Mucosa of stomach (tissue), 1 donor: Measurements from ENCODE around the gene CDC26.

Source experiments
- H3K27me3 ChIP-seq: one replicate; pipeline ENCODE4 v1.7.0; 2013; ENCODE audit warnings: mild to moderate bottlenecking, low read length; ENCODE audit not compliant: control insufficient read depth, insufficient read depth
- H3K36me3 ChIP-seq: one replicate; pipeline ENCODE4 v1.7.0; 2013; ENCODE audit warnings: low read length; ENCODE audit not compliant: control insufficient read depth, insufficient read depth
- H3K4me1 ChIP-seq: one replicate; pipeline ENCODE4 v1.7.0; 2013; ENCODE audit warnings: mild to moderate bottlenecking, low read length; ENCODE audit not compliant: control insufficient read depth, insufficient read depth
- H3K4me3 ChIP-seq: one replicate; pipeline ENCODE4 v1.7.0; 2013; ENCODE audit warnings: low read length
- H3K9ac ChIP-seq: one replicate; pipeline ENCODE4 v1.7.0; 2013; ENCODE audit warnings: mild to moderate bottlenecking, low read length, moderate library complexity
- H3K9me3 ChIP-seq: one replicate; pipeline ENCODE4 v1.7.0; 2013; ENCODE audit warnings: mild to moderate bottlenecking, low read length, moderate library complexity; ENCODE audit not compliant: control insufficient read depth
- donor health status: Pancreatic carcinoma.

Gene CDC26

GRCh38 chr9:113228130-113228665, 47.2 kb downstream of the CDC26 start:
- Histone ChIP-seq H3K4me1 (peaks cover 23% of the 10 kb centered on the region), H3K27me3 (no peaks in the 10 kb centered on the region), H3K9me3 (no peaks in the 10 kb centered on the region), H3K4me3 (no peak overlapping the region), H3K36me3 (no peaks in the 10 kb centered on the region), H3K9ac (no peak overlapping the region)

GRCh38 chr9:113227436-113227835, 47.9 kb downstream of the CDC26 start:
- H3K9ac ChIP-seq: no peak overlapping the region
- no peaks in the 10 kb centered on the region for H3K36me3 ChIP-seq
- no peaks in the 10 kb centered on the region for H3K9me3 ChIP-seq
- H3K4me3 ChIP-seq: no peak overlapping the region
- H3K4me1 ChIP-seq: peaks cover 23% of the 10 kb centered on the region
- H3K27me3 ChIP-seq: no peaks in the 10 kb centered on the region

- Histone ChIP-seq H3K27me3 (no peaks in the 10 kb centered on the region), H3K4me3 (no peak overlapping the region), H3K36me3 (no peaks in the 10 kb centered on the region), H3K9me3 (no peaks in the 10 kb centered on the region), H3K9ac (no peak overlapping the region), H3K4me1 (peaks cover 30% of the 10 kb centered on the region)
Observed at GRCh38 chr9:113223963-113224362, 51.4 kb downstream of the CDC26 start.

GRCh38 chr9:113222482-113222841, 52.9 kb downstream of the CDC26 start:
- Histone ChIP-seq H3K36me3 (no peaks in the 10 kb centered on the region), H3K4me1 (peaks cover 24% of the 10 kb centered on the region), H3K9ac (peak overlapping the region; percentile 93), H3K27me3 (no peaks in the 10 kb centered on the region), H3K9me3 (no peaks in the 10 kb centered on the region), H3K4me3 (peak overlapping the region; percentile 94)

GRCh38 chr9:113221800-113222481, 53.4 kb downstream of the CDC26 start:
- Histone ChIP-seq H3K4me1 (peaks cover 21% of the 10 kb centered on the region), H3K27me3 (no peaks in the 10 kb centered on the region), H3K9me3 (no peaks in the 10 kb centered on the region), H3K4me3 (peak overlapping the region; percentile 94), H3K36me3 (no peaks in the 10 kb centered on the region), H3K9ac (peak overlapping the region; percentile 93)

- Histone ChIP-seq H3K4me1 (peaks cover 27% of the 10 kb centered on the region), H3K9ac (peak within 1 kb of the TSS; percentile 93), H3K9me3 (no peaks in the 10 kb centered on the region), H3K4me3 (peak within 1 kb of the TSS; percentile 94), H3K36me3 (no peaks in the 10 kb centered on the region), H3K27me3 (no peaks in the 10 kb centered on the region)
Observed at GRCh38 chr9:113221003-113221799, 54.2 kb downstream of the CDC26 start, which contains the start of the genes FKBP15 and SLC31A1. TSS of gene FKBP15 (minus strand) at chr9:113221277. CDS start at chr9:113221243, 34 bp downstream. TSS of gene SLC31A1 (plus strand) at chr9:113221544. CDS start at chr9:113256149, 34,605 bp downstream.

- peak overlapping the region; percentile 94 for H3K4me3 ChIP-seq
- H3K4me1 ChIP-seq: peaks cover 34% of the 10 kb centered on the region
- no peaks in the 10 kb centered on the region for H3K9me3 ChIP-seq
- no peaks in the 10 kb centered on the region for H3K27me3 ChIP-seq
- H3K9ac ChIP-seq: peak overlapping the region; percentile 93
- no peaks in the 10 kb centered on the region for H3K36me3 ChIP-seq
Observed at GRCh38 chr9:113220467-113221002, 54.8 kb downstream of the CDC26 start.

- Histone ChIP-seq H3K9ac (peak overlapping the region; percentile 93), H3K4me1 (peaks cover 34% of the 10 kb centered on the region), H3K36me3 (no peaks in the 10 kb centered on the region), H3K4me3 (no peak overlapping the region), H3K9me3 (no peaks in the 10 kb centered on the region), H3K27me3 (no peaks in the 10 kb centered on the region)
Observed at GRCh38 chr9:113219969-113220368, 55.4 kb downstream of the CDC26 start.

- Histone ChIP-seq H3K27me3 (no peaks in the 10 kb centered on the region), H3K9ac (no peak overlapping the region), H3K4me1 (peaks cover 34% of the 10 kb centered on the region), H3K36me3 (no peaks in the 10 kb centered on the region), H3K9me3 (no peaks in the 10 kb centered on the region), H3K4me3 (no peak overlapping the region)
Observed at GRCh38 chr9:113219186-113219936, 56.0 kb downstream of the CDC26 start.
